GM10266 (cell line): ENCODE measurements around the gene TM4SF20.

ENCODE experiments used
- DNase-seq: peaks from one replicate; pipeline ENCODE4 v3.0.0; 2012; ENCODE audit errors: extremely low spot score
- CTCF ChIP-seq: IDR thresholded peaks from 2 replicates; pipeline ENCODE4 v1.5.1; 2012; ENCODE audit warnings: mild to moderate bottlenecking, low read depth; ENCODE audit not compliant: control insufficient read depth, insufficient read depth; ENCODE audit errors: missing control alignments

The TM4SF20 gene

GRCh38 chr2:227313310-227313709 lies 65.8 kb downstream of the TM4SF20 start:
- TF ChIP-seq CTCF = no peak

GRCh38 chr2:227312579-227312978 lies 66.5 kb downstream of the TM4SF20 start:
- TF ChIP-seq CTCF = no peak
- DNase-seq = no peak

More at GRCh38 chr2:227313310-227313709, 65.8 kb downstream of the TM4SF20 start:
- no peak for DNase-seq
